HG02763 (cell line): ENCODE data around the gene WNT10A.
"Not testable (repeated sequence)": the region's sequence is repeated elsewhere in the genome, so short reads cannot be mapped to it uniquely, and the experiment has no call there.

Experiments
- ATAC-seq: cut with Tn5 transposase; IDR thresholded peaks from one replicate; pipeline ENCODE4 v1.9.1; 2021; ENCODE audit warnings: mild to moderate bottlenecking, moderate library complexity; ENCODE audit not compliant: unreplicated experiment

WNT10A gene

DNA sequence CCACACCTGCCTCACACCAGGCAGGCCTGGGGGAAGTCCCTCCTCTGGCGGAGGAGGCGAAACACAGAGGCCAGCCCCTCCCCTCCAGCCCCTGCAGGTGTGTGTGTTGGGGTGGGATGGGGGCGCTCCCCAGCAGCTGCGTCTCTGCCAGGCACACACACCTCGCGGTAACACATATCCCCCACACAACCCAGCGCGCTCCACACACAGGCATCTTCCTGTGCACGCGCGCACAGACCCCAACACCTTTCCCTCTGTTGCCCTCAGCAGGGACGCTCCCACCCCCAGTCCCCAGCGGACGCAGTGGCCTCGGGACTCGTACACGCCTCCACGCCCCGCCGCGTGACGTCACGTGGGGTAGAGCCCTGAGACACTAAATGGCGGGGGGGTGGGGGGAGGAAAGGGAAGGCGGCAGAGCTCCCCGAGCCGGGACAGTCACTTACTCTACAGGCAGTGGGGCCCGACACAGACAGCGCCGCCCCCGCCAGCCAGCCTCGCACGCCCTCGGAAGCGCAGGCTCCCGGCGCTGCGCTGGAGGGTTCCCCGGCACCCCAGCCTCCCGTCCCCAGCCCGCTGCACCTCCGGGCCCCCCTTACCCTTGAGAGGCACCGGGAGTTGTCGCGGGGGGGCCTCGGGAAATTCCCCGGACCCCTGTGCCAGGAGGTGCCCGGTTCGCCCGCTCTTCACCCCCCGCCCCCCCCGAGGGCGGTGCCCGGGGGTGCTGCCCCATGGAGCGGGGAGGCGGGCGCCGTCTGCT is at the start of gene WNT10A:
WNT10A (plus strand) TSS at position 751 of the 757 bp plus-strand sequence. CDS start 144 bp downstream, outside the sequence.
- peak; percentile 71 for ATAC-seq

DNA sequence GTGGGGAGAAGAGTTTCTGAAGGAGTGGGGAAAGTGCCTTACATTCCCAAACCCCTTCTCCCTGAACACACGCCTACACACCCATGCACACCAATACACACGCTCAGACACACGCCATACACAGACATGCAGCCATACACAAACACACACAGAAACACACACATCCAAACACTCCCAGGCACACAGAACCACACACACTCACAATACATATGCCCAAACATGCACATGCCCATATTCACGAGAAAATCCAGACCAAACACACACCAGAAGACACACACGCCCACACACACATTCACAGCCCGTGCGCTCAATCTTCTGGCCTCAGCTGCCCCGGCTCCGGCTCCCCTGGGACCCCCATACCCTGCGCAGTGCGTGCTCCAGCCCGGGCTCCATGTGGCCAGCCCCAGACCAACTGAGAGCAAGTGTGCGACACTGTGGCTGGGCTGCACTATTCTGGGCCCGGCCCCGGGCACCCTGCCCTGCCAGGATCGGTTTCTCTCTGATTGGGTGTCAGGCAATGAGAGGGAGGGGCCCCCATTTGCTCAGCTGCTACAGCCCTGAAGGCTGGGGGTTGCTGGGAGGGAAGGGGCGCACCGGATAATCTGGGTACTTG is 49.2 kb upstream of the WNT10A start, which contains the start of gene PRKAG3:
PRKAG3 (minus strand) TSS at position 426 of the 613 bp plus-strand sequence.
- ATAC-seq = no peak

DNA sequence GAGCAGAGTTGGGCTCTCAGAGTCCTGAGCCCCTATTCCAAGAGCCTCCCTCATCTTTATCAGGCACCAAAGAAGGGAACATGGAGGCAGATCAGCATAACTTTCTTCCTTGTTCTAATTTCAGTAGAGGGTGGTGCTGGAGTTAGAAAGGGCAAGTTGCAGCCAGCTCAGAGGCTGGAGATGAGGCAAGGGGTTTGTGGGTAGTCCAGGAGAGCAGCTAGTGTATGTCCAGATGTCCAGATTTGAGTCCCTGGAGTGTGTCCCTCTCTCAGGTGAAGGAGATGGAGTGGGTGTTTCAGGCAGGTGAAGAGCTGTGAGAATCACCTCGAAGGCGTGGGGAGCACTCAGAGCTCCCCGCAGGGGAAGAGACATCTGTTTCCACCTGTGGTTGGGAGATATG is 48.6 kb upstream of the WNT10A start:
- no peak for ATAC-seq

DNA sequence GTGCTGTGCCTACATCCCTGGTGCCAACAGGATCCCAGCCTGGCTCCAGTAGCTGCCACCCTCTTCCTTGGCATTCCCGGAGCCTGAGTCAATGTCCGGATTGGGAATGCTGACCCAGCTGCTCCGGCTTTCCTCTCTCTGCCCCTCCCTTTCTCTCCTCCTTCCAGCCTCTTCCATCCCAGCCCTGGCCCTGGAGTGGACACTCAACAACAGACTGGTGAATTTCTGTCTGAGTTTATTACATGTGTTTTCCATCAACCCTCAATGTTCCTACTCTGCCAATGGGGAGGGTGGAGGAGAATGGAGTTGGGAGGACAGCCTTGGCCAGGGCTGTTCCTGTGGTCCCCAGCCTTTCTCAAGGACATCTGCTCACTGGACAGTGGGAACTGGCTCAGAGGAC is 48.1 kb upstream of the WNT10A start:
- no peak for ATAC-seq

DNA sequence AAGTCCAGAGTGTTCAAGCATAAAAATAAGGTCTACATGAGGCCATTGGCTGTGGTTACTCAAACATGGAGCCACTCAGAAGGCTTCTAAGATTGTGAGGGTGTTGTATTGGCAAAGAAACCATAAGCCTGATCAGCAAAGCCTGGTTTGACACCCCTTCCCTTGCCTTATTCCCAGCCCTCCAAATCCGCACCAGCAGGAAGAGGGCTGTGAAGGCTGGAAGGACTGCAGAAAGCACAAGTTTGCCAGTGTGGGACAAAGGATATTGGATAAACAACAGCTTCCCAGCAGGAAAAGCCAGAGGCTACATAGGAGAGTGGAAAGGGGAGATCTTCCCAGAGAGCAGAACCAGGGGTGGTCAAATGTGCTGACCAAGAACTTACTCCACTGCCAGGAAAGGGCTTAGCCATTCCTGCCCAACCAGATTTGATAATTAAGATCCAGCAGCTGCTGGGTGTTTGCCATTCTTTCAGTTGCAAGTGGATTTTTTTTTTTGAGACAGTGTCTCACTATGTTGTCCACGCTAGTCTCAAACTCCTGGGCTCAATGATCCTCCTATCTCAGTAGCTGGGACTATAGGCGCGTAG is 47.5 kb upstream of the WNT10A start:
- no peak for ATAC-seq

DNA sequence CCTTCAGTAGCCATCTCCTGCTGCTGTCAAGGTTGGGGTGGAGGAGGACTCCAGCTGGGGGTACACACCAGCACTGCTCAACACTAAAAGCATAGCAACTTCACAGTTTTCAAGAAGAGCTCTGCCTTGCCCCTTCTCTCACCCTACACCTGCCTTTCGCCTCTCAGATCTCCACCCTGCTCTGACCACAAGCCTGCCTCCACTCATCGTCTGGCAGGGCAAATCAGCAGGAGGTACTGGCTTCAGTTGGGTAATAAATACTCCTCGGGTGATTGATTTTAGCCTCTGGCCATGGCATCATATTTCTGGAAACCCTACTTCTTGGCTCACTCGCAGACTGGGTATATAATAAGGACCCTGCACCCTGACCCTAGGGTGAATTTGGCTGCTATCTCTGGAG is 46.0 kb upstream of the WNT10A start:
- no peak for ATAC-seq

DNA sequence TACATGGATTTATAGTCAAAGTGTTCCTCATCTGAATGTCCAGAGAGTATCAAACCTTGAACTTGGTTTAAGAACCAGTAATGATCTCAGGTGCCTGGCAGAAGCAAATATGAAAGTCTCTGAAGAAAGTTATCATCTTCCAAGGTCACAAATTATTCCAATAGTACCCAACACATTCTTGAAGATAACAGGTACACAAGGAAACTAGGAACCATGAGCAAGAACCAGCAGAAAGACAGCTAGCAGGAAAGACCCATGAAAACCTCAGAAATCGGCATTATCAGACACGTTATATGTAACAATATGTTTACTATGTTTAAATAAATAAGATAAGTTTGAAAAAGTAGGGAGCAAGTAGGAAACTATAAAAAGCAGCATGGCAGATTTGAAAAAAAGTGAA is 43.2 kb upstream of the WNT10A start:
- ATAC-seq = no peak

DNA sequence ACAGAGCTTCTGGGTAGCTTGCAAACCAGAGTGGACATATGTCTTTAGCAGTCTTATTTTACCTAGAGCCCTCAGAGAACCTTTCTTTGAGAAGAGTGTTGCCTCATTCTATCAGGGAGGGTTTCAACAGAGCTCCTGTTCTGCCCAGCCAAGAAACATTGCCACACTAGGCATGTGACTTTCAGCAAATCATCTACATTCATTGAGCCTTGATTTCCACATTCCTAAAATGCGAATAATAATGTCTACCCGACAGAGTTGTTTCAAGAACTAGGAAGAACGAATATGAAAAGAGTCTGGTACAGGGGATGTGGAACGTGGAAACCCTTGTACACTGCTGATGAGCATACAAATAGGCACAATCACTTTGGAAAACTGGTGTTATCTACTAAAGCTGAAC is 41.2 kb upstream of the WNT10A start:
- ATAC-seq = no peak

DNA sequence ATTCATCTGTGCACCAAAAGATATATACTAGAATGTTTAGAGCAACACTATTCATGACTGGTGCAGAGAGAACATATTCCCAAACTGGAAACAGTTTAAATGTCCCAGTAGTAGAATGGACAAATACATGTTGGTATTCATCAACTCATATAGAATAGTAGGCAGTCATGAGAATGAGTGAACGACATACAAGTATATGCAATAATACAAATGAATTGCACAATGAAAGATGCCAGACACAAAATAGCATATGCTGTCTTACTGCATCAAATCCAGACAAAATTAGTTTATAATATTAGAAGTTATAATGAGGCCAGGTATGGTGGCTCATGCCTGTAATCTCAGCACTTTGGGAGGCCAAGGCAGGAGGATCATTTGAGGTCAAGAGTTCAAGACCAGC is 40.8 kb upstream of the WNT10A start:
- ATAC-seq = no peak

DNA sequence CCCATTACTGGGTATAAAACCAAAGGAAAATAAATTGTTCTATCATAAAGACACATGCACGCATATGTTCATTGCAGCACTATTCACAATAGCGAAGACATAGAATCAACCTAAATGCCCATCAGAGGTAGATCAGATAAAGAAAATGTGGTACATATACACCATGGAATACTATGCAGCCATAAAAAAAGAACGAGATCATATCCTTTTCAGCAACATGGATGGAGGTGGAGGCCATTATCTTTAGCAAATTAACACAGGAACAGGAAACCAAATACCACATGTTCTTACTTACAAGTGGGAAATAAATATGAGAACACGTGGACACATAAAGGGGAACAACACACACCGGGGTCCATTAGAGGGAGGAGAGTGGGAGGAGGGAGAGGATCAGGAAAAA is 36.3 kb upstream of the WNT10A start:
- ATAC-seq = not testable (repeated sequence)

DNA sequence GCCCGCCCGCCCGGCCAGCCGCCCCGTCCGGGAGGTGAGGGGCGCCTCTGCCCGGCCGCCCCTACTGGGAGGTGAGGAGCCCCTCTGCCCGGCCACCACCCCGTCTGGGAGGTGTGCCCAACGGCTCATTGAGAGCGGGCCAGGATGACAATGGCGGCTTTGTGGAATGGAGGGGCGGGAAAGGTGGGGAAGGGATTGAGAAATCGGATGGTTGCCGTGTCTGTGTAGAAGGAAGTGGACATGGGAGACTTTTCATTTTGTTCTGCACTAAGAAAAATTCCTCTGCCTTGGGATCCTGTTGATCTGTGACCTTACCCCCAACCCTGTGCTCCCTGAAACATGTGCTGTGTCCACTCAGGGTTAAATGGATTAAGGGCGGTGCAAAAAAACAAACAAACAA is 33.7 kb upstream of the WNT10A start:
- not testable (repeated sequence) for ATAC-seq

DNA sequence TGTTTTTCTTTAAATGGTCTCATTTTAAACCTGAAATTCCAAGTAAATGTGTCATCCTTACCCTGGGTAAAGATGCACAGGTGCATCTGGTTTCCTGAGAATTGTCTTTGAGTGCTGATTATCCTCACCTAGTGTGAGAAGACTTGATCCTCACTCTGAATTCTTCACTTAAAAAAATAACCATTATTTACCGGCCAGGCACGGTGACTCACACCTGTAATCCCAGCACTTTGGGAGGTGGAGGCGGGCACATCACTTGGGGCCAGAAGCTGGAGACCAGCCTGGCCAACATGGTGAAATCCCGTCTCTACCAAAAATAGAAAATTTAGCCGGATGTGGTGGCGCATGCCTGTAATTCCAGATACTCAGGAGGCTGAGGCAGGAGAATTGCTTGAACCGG is 30.9 kb upstream of the WNT10A start:
- ATAC-seq = no peak

DNA sequence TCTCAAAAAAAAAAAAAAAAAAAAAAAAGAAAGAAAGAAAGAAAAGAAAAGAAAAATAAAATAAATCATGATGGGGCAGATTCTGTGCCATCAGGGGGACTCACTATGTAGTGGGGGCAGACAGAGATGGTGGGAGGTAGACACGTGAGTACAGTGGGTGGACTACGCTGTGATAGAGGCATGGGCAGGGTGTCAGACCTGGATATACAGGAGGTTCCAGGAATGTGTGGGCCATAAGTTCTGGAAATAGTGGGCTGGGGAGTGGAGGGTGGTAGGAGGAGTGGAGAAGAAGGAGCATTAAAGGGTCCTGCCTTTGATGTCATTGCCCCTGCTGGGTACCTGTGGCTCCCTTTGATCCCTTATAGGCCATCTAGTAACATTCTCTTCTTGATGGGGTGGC is 29.9 kb upstream of the WNT10A start:
- no peak for ATAC-seq

DNA sequence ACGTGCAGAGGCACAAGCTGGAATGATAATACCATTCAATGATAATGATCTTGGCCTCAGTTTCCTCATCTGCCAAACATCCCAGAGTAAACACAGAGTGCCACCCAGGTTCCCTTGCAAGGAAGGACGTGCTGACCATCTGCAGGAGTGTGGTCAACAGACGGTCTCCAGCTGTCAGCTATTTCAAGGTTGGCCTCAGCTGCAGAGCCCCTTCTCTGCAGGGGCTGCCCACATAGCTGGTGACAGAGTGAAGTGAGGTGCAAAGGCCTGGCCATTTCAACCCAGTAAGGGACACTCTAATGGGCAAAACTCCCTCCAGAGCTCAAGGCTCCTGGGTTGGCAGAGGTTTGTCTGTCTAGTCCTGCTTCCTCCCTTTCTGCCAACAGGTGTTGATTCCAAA is 29.4 kb upstream of the WNT10A start:
- ATAC-seq = no peak

DNA sequence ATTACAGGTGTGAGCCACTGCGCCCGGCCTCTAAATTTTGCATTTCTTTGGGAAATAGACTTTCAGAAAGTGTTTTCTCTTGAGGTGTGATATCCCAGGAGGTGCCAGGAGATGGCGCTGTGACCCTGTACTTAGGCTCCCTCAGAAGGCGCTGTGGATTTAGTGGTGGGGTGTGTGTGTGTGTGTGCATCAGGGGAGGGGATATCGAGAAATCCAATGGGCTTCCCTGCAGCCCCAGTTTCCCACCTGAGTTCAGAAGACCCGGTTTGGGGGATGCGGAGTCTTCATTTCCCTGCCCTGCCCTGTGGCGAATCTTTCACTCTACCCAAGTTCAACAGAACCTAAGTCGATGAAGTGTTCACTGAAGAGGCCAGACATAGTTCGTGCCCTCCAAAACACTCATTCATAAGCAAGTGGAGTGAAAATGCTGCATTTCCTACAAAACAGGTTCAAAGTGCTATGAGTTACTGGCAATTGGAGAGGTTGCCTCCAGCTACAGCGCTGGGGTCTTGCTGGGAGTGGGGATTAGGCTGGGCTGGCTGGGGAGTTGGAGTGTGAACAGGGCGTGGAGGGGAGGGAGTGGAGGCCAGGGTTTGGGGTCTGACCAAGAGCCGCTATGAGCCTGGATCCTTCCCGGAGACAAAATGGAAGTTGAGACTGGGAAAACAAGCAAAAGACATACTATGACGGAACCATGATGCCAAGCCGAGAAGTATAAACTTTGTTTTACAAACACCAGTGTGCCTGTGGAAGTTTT is 27.6 kb upstream of the WNT10A start:
- no peak for ATAC-seq

DNA sequence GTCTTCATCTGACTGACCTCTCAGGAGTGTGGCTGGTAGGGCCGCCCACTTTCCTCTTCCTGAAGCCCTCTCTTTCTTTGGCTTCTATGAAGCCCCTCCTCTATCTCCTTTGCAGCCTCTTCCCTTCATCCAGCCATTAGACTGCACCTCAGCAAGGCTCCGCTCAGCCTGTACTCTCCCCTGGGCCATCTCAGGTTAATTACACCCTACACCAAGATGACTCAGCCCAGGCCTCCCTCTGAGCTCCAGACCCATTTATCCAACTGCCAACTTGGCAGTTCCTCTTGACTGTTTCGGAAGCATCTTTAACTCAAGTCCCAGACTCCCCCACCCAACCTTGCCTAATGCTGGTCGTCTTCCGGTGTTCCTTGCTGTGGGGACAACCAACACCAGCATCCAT is 26.9 kb upstream of the WNT10A start:
- no peak for ATAC-seq

DNA sequence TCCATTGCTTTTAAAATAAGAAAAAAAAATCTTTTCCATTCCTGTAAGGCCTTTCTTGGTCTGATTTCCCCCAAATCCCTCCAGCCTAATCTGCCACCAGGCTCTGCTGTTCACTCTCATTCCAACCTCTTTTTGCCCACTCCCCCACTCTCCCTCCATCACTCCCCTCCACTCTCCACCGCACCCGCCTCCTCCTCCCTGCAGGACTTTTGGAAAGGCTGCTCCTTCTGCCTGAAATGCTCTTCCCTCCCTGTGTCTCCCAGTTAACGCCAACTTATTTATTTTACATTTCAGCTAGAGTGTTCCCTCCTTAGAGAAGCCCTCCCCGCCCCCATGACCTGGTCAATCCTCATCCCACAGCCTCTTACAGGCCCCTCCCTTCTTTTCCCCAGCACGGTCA is 25.8 kb upstream of the WNT10A start:
- no peak for ATAC-seq

DNA sequence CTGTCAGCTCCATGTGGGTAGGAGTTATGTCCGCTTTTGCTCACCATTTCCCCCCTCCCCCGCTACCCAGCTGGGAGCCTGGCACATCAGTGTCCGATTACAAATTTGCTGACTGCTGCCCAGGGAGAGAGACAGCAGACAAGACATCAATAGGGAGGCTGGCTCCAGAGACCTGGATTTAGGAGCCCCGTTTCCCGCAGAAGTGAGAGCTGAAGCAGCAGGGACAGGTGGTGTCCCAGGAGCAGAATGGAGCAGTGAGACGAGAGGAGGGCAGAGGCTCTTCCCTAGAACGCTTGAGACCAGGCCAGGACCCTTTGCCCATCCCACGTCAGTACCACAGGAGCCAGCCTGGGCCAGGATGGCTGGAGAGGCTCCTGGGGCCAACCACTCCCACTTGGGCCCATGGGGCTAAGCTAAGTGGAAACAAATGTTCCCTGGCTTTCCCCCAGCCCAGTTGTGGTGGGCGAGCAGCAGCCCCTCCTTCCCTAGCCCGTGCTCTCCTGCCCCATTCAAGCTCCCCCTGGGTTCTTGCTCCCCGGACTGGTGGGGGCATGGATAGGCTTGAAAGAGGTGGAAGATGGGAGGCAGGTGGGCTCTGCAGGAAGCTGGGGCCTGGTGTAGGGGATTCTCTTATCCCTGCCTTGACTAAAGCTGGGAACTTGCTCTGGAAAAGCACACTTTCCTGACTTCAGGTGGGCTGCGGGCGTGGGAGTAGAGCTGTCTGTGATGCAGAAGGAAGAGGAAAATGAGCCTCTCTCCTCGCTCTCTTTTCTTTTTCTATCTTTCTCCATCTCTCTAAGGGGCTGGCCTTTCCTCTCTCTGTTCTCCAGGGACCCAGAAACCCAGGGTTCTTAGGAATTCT is 25.1 kb upstream of the WNT10A start:
- no peak for ATAC-seq

DNA sequence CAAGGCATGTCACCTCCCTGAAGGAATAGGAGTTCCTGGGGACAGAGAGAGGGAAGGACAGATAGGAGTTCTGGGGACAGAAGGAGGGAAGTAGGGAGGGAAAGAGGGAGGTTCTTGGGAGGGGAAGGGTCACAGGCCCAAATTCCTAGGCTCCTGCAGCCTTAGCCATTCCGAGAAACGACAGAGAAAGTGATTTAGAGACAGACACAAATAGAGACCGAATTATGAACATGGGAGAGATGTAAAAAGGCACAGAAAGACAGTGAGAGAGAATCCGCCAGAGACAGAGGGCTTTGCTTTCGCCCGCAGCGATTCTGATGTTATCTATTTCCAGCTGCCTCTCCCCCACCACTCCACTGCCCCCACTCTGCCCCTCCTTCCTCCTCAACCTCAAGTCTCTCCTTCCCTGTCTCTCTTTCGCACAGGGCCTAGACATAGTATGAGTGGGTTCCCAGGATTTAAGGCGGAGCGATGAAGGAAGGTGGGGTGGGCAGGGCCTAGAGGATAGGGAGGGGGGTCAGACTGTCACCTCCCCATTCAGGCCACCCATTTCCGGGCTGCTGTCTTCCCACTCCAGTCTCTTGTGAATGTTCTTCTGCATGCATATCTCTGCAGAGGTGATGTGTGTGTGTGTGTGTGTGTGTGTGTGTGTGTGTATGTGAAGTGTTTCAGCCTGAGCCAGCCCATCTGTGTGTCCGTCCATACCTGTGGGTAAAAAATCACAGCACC is 24.3 kb upstream of the WNT10A start:
- no peak for ATAC-seq

DNA sequence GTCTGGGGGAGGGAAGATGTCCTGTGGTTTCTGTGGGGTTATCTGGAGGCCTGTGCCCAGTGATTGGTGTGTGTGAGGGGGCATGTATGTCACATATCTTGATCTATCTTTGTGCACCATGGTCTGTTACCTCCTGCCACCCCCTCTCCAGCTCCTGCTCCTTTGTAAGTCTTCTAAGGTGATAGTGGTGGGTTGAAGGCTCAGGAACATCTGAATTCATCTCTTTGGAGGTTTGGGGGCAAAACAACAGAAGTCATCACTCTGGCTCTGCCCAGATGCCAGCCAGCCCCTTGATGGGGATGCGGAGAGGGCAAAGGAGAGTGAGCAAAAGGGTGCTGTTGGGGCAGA is 23.8 kb upstream of the WNT10A start:
- no peak for ATAC-seq
